GM18520 (cell line): Measurements from ENCODE around the gene COL23A1.

Experiments
- ATAC-seq: cut with Tn5 transposase; IDR thresholded peaks from one replicate; pipeline ENCODE4 v1.9.1; 2021; ENCODE audit not compliant: unreplicated experiment

Gene COL23A1

GRCh38 chr5:178413988-178414387, 176.2 kb downstream of the COL23A1 start:
- no peak for ATAC-seq

- no peak for ATAC-seq
These were observed 179.1 kb downstream of the COL23A1 start for GRCh38 chr5:178411083-178411482.

GRCh38 chr5:178407646-178408045, 182.5 kb downstream of the COL23A1 start:
- ATAC-seq: no peak

GRCh38 chr5:178404987-178405386, 185.2 kb downstream of the COL23A1 start:
- no peak for ATAC-seq

GRCh38 chr5:178403956-178404600, 186.1 kb downstream of the COL23A1 start:
- no peak for ATAC-seq

- ATAC-seq: no peak
These were observed 186.8 kb downstream of the COL23A1 start for GRCh38 chr5:178403351-178403750.

- no peak for ATAC-seq
These were observed 190.5 kb downstream of the COL23A1 start for GRCh38 chr5:178399701-178400095.

- ATAC-seq: no peak
These were observed 191.1 kb downstream of the COL23A1 start for GRCh38 chr5:178398901-178399700.

- no peak for ATAC-seq
These were observed 193.1 kb downstream of the COL23A1 start for GRCh38 chr5:178396796-178397720.

- no peak for ATAC-seq
These were observed 196.1 kb downstream of the COL23A1 start for GRCh38 chr5:178394074-178394473.

- no peak for ATAC-seq
These were observed 197.2 kb downstream of the COL23A1 start for GRCh38 chr5:178392931-178393394.

- ATAC-seq: no peak
These were observed 197.8 kb downstream of the COL23A1 start for GRCh38 chr5:178392386-178392785.

GRCh38 chr5:178391480-178391879, 198.7 kb downstream of the COL23A1 start:
- ATAC-seq: no peak

- ATAC-seq: no peak
These were observed 200.4 kb downstream of the COL23A1 start for GRCh38 chr5:178389796-178390195.

- ATAC-seq: no peak
These were observed 201.0 kb downstream of the COL23A1 start for GRCh38 chr5:178389026-178389729.

GRCh38 chr5:178388386-178389025, 201.7 kb downstream of the COL23A1 start:
- no peak for ATAC-seq

GRCh38 chr5:178387856-178388190, 202.4 kb downstream of the COL23A1 start:
- ATAC-seq: no peak

- ATAC-seq: no peak
These were observed 202.9 kb downstream of the COL23A1 start for GRCh38 chr5:178387061-178387855.

- ATAC-seq: no peak
These were observed 203.8 kb downstream of the COL23A1 start for GRCh38 chr5:178386336-178386931.
